Measurements from ENCODE around the gene LHFPL3.

Gene LHFPL3

GRCh38 chr7:104859754-104860426 is 531.5 kb downstream of the LHFPL3 start:
- H3K27ac ChIP-seq (ENCODE audit: low read depth, low read length, poor library complexity, severe bottlenecking): no peak overlapping the region
- no peaks in the 10 kb centered on the region for H3K9me2 ChIP-seq (ENCODE audit: low read depth, low read length)
- TF ChIP-seq CTCF (IDR thresholded peaks at IDR 0.05; ENCODE audit: low read length) (no peak), EZH2 (IDR thresholded peaks at IDR 0.05; ENCODE audit: borderline replicate concordance, low read length) (no peak)
- H3K36me3 ChIP-seq (ENCODE audit: insufficient read depth, low read length): no peaks in the 10 kb centered on the region
- H2AFZ ChIP-seq (ENCODE audit: low read length): no peak overlapping the region
- no peak overlapping the region for H3K4me3 ChIP-seq (ENCODE audit: low read depth, low read length, poor library complexity, severe bottlenecking)
- no peaks in the 10 kb centered on the region for H3K79me2 ChIP-seq (ENCODE audit: insufficient read depth, low read length)
- no peak overlapping the region for H3K4me2 ChIP-seq (ENCODE audit: low read length)
- H3K9me3 ChIP-seq (ENCODE audit: low read length): no peaks in the 10 kb centered on the region
- no peaks in the 10 kb centered on the region for H4K20me1 ChIP-seq (ENCODE audit: insufficient read depth, low read length)
- H3K27me3 ChIP-seq (ENCODE audit: insufficient read depth, low read length): no peaks in the 10 kb centered on the region
- H3K9ac ChIP-seq (ENCODE audit: low read length): no peak overlapping the region
- peaks cover 10% of the 10 kb centered on the region for H3K4me1 ChIP-seq (ENCODE audit: insufficient read depth, low read length, severe bottlenecking)
- H3F3A ChIP-seq (ENCODE audit: insufficient read depth, low read length): no peaks in the 10 kb centered on the region

GRCh38 chr7:104861729-104862390 is 533.5 kb downstream of the LHFPL3 start:
- Histone ChIP-seq H3K27me3 (ENCODE audit: insufficient read depth, low read length) (no peaks in the 10 kb centered on the region), H2AFZ (ENCODE audit: low read length) (no peak overlapping the region), H3K4me2 (ENCODE audit: low read length) (no peak overlapping the region), H3K4me1 (ENCODE audit: insufficient read depth, low read length, severe bottlenecking) (peaks cover 10% of the 10 kb centered on the region), H3K9ac (ENCODE audit: low read length) (no peak overlapping the region), H3K9me3 (ENCODE audit: low read length) (no peaks in the 10 kb centered on the region), H3K9me2 (ENCODE audit: low read depth, low read length) (no peaks in the 10 kb centered on the region), H3K36me3 (ENCODE audit: insufficient read depth, low read length) (no peaks in the 10 kb centered on the region), H3K79me2 (ENCODE audit: insufficient read depth, low read length) (no peaks in the 10 kb centered on the region), H3K4me3 (ENCODE audit: low read depth, low read length, poor library complexity, severe bottlenecking) (no peak overlapping the region), H3K27ac (ENCODE audit: low read depth, low read length, poor library complexity, severe bottlenecking) (no peak overlapping the region), H4K20me1 (ENCODE audit: insufficient read depth, low read length) (no peaks in the 10 kb centered on the region), H3F3A (ENCODE audit: insufficient read depth, low read length) (no peaks in the 10 kb centered on the region)
- no peak for TF ChIP-seq EZH2 (IDR thresholded peaks at IDR 0.05; ENCODE audit: borderline replicate concordance, low read length)
- no peak for TF ChIP-seq CTCF (IDR thresholded peaks at IDR 0.05; ENCODE audit: low read length)

DNA sequence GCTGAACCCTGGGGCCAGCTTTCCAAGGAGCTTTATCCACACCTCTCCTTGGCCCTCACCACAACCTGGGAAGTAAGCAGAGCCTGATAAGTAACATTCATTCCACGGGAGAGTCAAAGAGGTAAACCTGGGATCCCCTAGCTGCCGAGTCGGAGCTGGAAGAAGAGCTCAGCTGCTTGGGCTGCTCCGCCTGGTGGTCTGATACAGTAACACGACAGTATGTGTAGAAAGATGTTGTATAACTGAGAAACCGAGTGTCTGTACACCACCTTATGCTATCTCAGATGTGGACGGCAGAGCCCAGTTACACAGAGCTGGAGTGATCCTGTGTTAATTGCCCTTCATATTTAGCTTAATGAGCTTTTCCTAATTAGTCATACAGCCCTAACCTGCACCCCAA is 534.3 kb downstream of the LHFPL3 start:
- no peaks in the 10 kb centered on the region for H3K9me2 ChIP-seq (ENCODE audit: low read depth, low read length)
- TF ChIP-seq CTCF (IDR thresholded peaks at IDR 0.05; ENCODE audit: low read length): peak; percentile 68
- TF ChIP-seq EZH2 (IDR thresholded peaks at IDR 0.05; ENCODE audit: borderline replicate concordance, low read length): no peak
- H3K4me1 ChIP-seq (ENCODE audit: insufficient read depth, low read length, severe bottlenecking): peaks cover 5% of the 10 kb centered on the region
- no peaks in the 10 kb centered on the region for H3K36me3 ChIP-seq (ENCODE audit: insufficient read depth, low read length)
- no peaks in the 10 kb centered on the region for H3F3A ChIP-seq (ENCODE audit: insufficient read depth, low read length)
- H3K4me2 ChIP-seq (ENCODE audit: low read length): no peak overlapping the region
- H4K20me1 ChIP-seq (ENCODE audit: insufficient read depth, low read length): no peaks in the 10 kb centered on the region
- H3K27ac ChIP-seq (ENCODE audit: low read depth, low read length, poor library complexity, severe bottlenecking): no peak overlapping the region
- no peaks in the 10 kb centered on the region for H3K9me3 ChIP-seq (ENCODE audit: low read length)
- H3K79me2 ChIP-seq (ENCODE audit: insufficient read depth, low read length): no peaks in the 10 kb centered on the region
- no peak overlapping the region for H3K9ac ChIP-seq (ENCODE audit: low read length)
- H2AFZ ChIP-seq (ENCODE audit: low read length): no peak overlapping the region
- H3K4me3 ChIP-seq (ENCODE audit: low read depth, low read length, poor library complexity, severe bottlenecking): no peak overlapping the region
- H3K27me3 ChIP-seq (ENCODE audit: insufficient read depth, low read length): no peaks in the 10 kb centered on the region

Data from OCI-LY1 (cell line).